Activated CD4-positive, alpha-beta memory T cell treated with anti-CD3 and anti-CD28 coated beads, Interleukin-2, amount 10 ng/mL, durations not matched to agents 7 days and 5 days (primary cell): Measurements from ENCODE around the gene THADA. TPM values are rescaled to one million over a fixed set of nuclear protein-coding genes. Genes with fewer than 3 reads are reported as not detected.

Experiments used
- CTCF ChIA-PET: fragments of 350-600 bp; sonication (Branson Sonifier 250); formaldehyde crosslinking; loops from one replicate; lab custom pipeline; 2021; ENCODE audit warnings: antibody characterized with exemption, inconsistent platforms; lab: Charles Lee
- POLR2A ChIA-PET: fragments of 350-600 bp; sonication (Branson Sonifier 250); formaldehyde crosslinking; loops from one replicate; lab custom pipeline; 2021; ENCODE audit warnings: antibody characterized with exemption; lab: Charles Lee
- DNase-seq: peaks from one replicate; pipeline ENCODE4 v3.0.0-alpha.2; 2020
- H3K27ac Mint-ChIP-seq: one replicate; pipeline ENCODE4 v1.8.0; 2021; ENCODE audit warnings: mild to moderate bottlenecking, mixed read lengths
- H3K27me3 Mint-ChIP-seq: one replicate; pipeline ENCODE4 v1.8.0; 2021; ENCODE audit warnings: mixed read lengths
- H3K36me3 Mint-ChIP-seq: one replicate; pipeline ENCODE4 v1.8.0; 2021; ENCODE audit warnings: low read depth, mixed read lengths
- H3K4me1 Mint-ChIP-seq: one replicate; pipeline ENCODE4 v1.8.0; 2021; ENCODE audit warnings: mixed read lengths
- H3K4me3 Mint-ChIP-seq: one replicate; pipeline ENCODE4 v1.8.0; 2021; ENCODE audit warnings: mild to moderate bottlenecking, mixed read lengths
- H3K9me3 Mint-ChIP-seq: one replicate; pipeline ENCODE4 v1.8.0; 2021; ENCODE audit warnings: mixed read lengths
- total RNA-seq, 2 experiments: library from RNA; stranded (reverse); gene quantifications; one replicate each; pipeline ENCODE4 v1.2.3, GENCODE V29; 2021

Gene THADA
- total RNA-seq, 2 experiments from 2014 or later = 21.6 to 25.8 TPM

DNA sequence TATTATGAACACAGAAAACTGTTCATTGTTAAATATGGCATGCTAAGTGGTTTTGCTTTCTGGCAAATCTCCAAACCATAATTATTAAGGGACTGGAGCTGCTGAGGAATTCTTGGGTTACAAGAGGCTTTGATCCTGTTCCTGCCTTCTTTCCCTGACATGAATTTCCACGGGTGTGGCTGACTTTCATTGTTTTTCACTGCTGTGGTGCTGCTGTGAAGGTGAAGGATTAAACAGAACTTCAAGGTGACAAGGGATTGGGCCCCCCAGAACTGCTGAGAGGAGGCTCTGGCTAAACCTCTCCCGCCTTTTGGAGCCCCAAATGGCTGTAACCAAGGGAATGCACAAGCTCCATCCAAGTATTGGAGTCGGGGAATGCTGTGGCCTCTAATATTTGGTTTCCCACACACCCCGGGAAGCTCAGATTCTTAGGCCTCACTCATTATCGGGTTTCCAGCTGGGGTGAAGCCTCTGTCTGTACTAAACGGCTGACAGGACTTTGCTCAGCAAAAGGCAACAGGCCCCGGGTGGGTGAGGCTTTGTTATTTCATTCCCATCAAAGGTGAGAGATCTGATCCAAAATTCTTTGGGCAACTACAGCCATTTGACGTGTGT lies 340.4 kb downstream of the THADA start:
- Mint-ChIP-seq H3K27me3 (no peaks in the 10 kb centered on the region), H3K4me3 (no peak overlapping the region), H3K4me1 (no peaks in the 10 kb centered on the region), H3K27ac (no peak overlapping the region), H3K36me3 (no peaks in the 10 kb centered on the region), H3K9me3 (no peaks in the 10 kb centered on the region)
- ChIA-PET CTCF (no interaction called here), POLR2A (no interaction called here)
- no peak for DNase-seq

DNA sequence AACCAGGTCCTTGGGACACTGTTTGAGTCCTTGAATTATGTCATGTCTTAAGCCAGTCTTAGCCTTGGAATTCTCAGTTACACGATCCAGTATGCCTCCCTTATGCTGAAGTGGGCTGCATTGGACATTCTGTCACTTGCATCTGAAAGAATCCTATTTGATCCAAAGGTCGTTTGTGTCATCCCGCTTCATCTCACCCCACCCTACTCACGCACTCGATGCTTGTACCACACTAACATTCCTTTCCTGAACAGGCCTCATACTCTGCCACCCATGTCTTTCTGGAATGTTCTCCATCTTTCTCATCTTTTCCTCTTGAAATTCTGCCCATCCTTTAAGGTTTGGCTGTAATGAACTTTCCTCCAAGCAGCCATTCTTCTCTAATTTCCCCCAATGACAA lies 341.5 kb downstream of the THADA start:
- no peak for DNase-seq
- no peaks in the 10 kb centered on the region for H3K36me3 Mint-ChIP-seq
- H3K4me1 Mint-ChIP-seq = no peaks in the 10 kb centered on the region
- ChIA-PET CTCF (no interaction called here), POLR2A (no interaction called here)
- no peaks in the 10 kb centered on the region for H3K9me3 Mint-ChIP-seq
- no peak overlapping the region for H3K27ac Mint-ChIP-seq
- H3K27me3 Mint-ChIP-seq = no peaks in the 10 kb centered on the region
- H3K4me3 Mint-ChIP-seq = no peak overlapping the region

DNA sequence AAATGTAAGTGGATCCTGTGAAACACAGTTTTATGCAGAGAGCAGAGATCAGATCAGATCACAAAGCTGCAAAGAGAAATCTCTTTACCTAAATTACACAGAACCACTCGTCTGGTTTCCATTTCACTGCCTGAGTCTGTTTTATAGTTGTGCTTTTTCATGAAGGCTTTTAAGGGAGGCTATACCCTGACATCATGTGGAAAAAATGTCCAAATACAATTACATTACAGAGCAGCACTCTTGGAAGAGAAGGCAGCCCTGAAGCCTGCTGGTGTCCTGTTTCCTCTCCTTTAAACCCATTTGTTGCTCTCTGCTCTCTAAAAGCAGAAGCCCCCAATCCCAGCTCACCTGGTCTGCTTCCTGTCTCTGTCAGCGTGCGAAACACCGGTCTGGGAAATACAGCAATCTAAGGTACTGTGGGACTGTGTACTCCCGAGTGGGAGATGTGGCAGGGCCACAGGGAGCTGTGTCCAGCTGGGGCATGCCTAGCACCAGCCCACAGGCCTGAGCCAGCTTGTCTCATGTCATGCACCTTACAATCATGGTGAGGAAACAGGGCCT lies 344.6 kb downstream of the THADA start:
- H3K27me3 Mint-ChIP-seq = no peaks in the 10 kb centered on the region
- DNase-seq = no peak
- H3K27ac Mint-ChIP-seq = no peak overlapping the region
- CTCF ChIA-PET = interaction anchor here (0.6 to 1.4 kb wide), 2 partner anchors 125 to 139 kb away, joined by 3 to 4 read pairs; no protein-coding TSS in a partner anchor
- H3K9me3 Mint-ChIP-seq = no peaks in the 10 kb centered on the region
- no peak overlapping the region for H3K4me3 Mint-ChIP-seq
- H3K36me3 Mint-ChIP-seq = no peaks in the 10 kb centered on the region
- POLR2A ChIA-PET = no interaction called here
- H3K4me1 Mint-ChIP-seq = no peaks in the 10 kb centered on the region

DNA sequence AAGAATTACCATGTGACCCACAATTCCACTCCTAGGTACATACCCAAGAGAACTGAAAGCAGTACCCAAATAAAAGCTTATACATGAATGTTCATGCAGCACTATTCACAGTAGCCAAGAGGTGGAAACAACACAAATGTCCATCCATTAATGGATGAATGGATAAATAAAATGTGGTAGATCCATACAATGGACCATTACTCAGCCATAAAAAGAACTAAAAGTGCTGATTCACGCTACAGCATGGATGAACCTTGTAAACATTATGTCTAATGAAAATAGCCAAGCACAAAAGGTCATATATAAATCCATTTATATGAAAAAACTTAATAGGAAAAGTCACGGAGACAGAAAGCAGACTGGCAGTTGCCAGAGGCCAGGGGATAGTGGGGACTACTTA lies 345.8 kb downstream of the THADA start:
- H3K9me3 Mint-ChIP-seq = no peaks in the 10 kb centered on the region
- H3K4me3 Mint-ChIP-seq = no peak overlapping the region
- no peaks in the 10 kb centered on the region for H3K4me1 Mint-ChIP-seq
- no peak overlapping the region for H3K27ac Mint-ChIP-seq
- ChIA-PET CTCF (no interaction called here), POLR2A (no interaction called here)
- no peaks in the 10 kb centered on the region for H3K27me3 Mint-ChIP-seq
- no peaks in the 10 kb centered on the region for H3K36me3 Mint-ChIP-seq
- DNase-seq = no peak

DNA sequence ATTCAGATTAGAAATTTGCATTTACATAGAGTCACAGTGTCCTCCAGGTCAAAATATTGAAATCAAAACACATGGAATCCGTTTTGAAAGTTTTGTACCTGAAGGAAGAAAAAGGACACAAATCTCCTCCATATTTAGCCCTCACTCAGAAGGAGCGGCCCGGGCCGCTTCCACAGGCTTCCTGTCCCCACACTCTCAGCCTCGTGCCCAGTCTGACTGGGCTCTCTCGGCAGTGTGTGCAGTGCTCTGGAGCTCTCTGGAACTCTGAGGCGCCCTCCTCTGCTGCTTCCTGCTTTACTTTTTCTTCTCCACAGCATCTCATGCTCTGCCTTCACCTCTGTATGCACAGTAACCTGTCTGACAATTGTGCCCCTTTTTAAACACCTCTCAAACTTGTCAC lies 347.2 kb downstream of the THADA start:
- no peak overlapping the region for H3K4me3 Mint-ChIP-seq
- no peaks in the 10 kb centered on the region for H3K9me3 Mint-ChIP-seq
- H3K36me3 Mint-ChIP-seq = no peaks in the 10 kb centered on the region
- H3K27me3 Mint-ChIP-seq = no peaks in the 10 kb centered on the region
- DNase-seq = no peak
- ChIA-PET CTCF (no interaction called here), POLR2A (no interaction called here)
- no peak overlapping the region for H3K27ac Mint-ChIP-seq
- no peaks in the 10 kb centered on the region for H3K4me1 Mint-ChIP-seq

DNA sequence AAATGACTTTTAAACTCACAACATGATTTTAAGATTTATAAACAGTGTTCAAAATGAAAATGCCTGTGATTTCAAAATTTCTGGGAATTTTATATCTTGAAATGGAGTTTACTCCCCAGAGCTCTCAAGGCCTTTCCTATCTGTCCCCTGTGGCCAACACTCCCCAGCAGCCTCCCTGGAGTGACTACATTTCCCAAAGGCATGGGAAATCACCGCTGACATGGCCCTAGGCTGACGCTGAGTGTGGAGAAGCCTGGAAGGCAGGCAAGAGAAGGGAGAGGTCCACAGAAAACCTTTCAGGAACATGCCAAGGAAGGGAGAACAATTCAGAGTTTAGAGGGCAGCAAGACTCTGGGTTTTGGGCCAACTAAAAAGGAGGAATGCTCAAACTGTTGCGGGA lies 349.2 kb downstream of the THADA start:
- H3K27ac Mint-ChIP-seq = no peak overlapping the region
- no peaks in the 10 kb centered on the region for H3K4me1 Mint-ChIP-seq
- no peak for DNase-seq
- no peak overlapping the region for H3K4me3 Mint-ChIP-seq
- POLR2A ChIA-PET = no interaction called here
- no peaks in the 10 kb centered on the region for H3K9me3 Mint-ChIP-seq
- H3K27me3 Mint-ChIP-seq = no peaks in the 10 kb centered on the region
- H3K36me3 Mint-ChIP-seq = no peaks in the 10 kb centered on the region
- CTCF ChIA-PET = no interaction called here

DNA sequence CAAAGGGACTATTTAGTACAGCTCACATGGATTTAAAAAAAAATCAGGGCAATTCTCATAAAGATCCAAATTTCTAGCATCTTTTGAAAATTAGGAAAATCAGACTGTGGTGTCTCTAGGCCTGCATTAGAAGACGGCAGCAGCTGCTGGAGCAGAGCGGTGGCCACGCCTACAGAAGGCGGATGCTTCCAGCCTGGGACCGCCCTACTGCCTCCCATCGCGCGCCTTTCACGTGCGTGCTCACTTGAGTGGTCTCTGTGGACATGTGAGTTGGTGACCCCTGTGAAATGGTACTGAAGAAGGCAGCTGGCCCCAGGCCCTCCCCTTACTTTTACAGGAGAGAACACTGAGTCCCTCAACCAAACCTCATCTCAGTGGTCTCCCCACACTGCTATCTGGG lies 354.3 kb downstream of the THADA start:
- Mint-ChIP-seq H3K4me1 (peaks cover 8% of the 10 kb centered on the region), H3K36me3 (peaks cover 2% of the 10 kb centered on the region), H3K9me3 (no peaks in the 10 kb centered on the region), H3K27ac (no peak overlapping the region), H3K4me3 (no peak overlapping the region), H3K27me3 (no peaks in the 10 kb centered on the region)
- DNase-seq = no peak
- ChIA-PET CTCF (no interaction called here), POLR2A (interaction anchor here (0.5 kb wide), 1 partner anchor 279 kb away, joined by 4 read pairs; no protein-coding TSS in a partner anchor)

DNA sequence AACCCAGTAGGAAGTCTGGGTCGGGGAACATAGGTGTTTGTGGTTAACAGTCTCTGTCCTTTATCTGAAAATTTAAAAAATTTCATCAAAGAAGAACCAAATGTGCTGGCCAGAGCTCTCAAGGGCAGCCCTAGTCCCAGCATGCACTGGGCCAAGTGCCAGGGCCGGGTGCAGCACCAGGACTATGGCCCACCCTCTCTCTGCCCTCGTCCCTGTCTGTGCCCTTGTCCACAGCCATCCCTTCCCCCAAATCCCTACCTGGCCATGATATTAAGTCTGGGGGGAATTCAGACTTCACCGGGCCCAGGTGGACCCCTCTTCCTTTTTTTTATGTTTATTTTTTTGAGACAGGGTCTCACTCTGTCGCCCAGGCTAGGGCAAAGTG lies 355.1 kb downstream of the THADA start:
- ChIA-PET CTCF (interaction anchor here (1.0 kb wide), 1 partner anchor 12 kb away, joined by 4 read pairs; no protein-coding TSS in a partner anchor), POLR2A (no interaction called here)

DNA sequence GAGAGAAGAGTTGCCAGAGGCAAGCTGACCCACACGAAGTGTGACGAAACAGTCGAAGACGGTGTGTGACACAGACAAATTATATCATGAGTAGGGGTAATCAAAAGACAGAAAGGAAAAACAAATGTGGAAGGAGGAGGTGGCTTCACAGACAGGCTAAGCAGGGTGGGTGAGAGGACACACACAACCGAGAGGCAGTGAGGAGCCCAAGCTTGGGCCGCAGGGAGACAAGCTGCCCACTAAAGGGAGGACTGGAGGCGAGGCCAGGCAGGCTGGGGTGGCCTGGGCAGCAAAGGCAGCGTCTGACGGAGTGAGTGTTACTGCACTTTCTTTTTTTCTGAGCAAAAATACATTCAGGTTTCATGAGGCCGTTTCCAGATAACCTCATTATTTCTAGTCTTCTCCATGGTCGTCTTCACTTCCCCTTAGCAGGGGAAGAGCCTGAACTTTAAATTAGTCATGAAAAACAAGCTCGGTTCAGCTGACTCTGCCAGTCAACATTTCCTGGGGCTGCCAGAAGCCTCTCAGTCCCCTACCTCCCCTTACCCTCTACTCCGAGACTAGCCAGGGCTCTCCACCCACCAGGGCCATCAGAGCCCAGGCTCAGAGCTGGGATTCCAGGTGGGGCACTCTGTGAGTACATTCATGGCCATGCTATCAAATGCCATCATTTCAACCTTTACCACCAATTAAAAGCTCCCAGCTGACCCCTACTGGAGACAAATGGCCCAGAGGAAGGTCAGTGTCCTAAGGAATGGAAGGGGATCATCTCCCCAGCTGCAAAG lies 355.7 kb downstream of the THADA start:
- POLR2A ChIA-PET = no interaction called here
- Mint-ChIP-seq H3K4me3 (no peak overlapping the region), H3K27me3 (no peaks in the 10 kb centered on the region), H3K27ac (no peak overlapping the region), H3K4me1 (peaks cover 8% of the 10 kb centered on the region), H3K36me3 (peaks cover 7% of the 10 kb centered on the region), H3K9me3 (no peaks in the 10 kb centered on the region)
- CTCF ChIA-PET = interaction anchor here (1.0 kb wide), 1 partner anchor 11 kb away, joined by 4 read pairs; no protein-coding TSS in a partner anchor
- no peak for DNase-seq

More for the DNA sequence above, 355.1 kb downstream of the THADA start:
- H3K27ac Mint-ChIP-seq = no peak overlapping the region
- H3K27me3 Mint-ChIP-seq = no peaks in the 10 kb centered on the region
- H3K9me3 Mint-ChIP-seq = no peaks in the 10 kb centered on the region
- DNase-seq = no peak
- H3K36me3 Mint-ChIP-seq = peaks cover 7% of the 10 kb centered on the region
- peaks cover 8% of the 10 kb centered on the region for H3K4me1 Mint-ChIP-seq
- H3K4me3 Mint-ChIP-seq = no peak overlapping the region

DNA sequence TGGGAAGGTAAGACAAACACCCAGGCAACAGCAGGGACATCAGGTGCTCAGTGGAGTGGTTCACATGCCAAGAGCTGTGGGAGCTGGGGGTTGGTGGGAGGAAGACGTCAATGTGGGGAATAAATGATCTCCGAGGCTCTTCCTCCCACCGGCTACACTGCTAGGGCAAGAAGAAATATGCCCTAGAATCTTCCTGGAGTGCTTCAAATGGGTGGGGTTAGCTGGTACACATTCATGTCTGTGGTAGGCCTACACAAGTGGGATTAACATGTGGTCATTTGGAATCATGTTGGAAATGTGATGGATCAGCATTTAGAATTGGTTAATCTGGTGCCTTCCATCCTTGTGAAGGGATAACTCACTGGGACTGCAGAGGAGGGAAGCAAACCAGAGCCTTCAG lies 357.0 kb downstream of the THADA start:
- Mint-ChIP-seq H3K27me3 (no peaks in the 10 kb centered on the region), H3K4me3 (no peak overlapping the region), H3K27ac (no peak overlapping the region), H3K4me1 (peaks cover 8% of the 10 kb centered on the region), H3K9me3 (no peaks in the 10 kb centered on the region), H3K36me3 (peaks cover 7% of the 10 kb centered on the region)
- DNase-seq = no peak
- CTCF ChIA-PET = interaction anchor here (0.6 kb wide), 1 partner anchor 242 kb away, joined by 3 read pairs; no protein-coding TSS in a partner anchor
- POLR2A ChIA-PET = no interaction called here

DNA sequence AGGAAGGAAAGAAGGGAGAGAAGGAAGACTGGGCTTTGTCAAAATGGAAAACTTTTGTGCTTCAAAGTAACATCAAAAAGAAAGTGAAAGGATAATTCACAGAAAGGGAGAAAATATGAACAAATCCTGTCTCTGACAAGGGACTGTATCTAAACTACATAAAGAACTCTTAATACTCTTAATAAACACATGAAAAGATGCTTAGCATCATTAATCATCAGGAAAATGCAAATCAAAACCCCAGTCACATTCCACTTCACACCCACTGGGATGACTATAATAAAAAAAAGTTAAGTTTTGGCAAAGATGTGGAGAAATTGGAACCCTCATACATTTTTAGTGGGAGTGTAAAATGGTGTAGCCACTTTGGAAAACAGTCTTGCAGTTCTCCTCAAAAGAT lies 357.7 kb downstream of the THADA start:
- POLR2A ChIA-PET = no interaction called here
- no peaks in the 10 kb centered on the region for H3K9me3 Mint-ChIP-seq
- H3K27ac Mint-ChIP-seq = no peak overlapping the region
- no peaks in the 10 kb centered on the region for H3K27me3 Mint-ChIP-seq
- CTCF ChIA-PET = interaction anchor here (0.6 kb wide), 1 partner anchor 242 kb away, joined by 3 read pairs; no protein-coding TSS in a partner anchor
- peaks cover 7% of the 10 kb centered on the region for H3K36me3 Mint-ChIP-seq
- H3K4me3 Mint-ChIP-seq = no peak overlapping the region
- no peak for DNase-seq
- peaks cover 8% of the 10 kb centered on the region for H3K4me1 Mint-ChIP-seq

DNA sequence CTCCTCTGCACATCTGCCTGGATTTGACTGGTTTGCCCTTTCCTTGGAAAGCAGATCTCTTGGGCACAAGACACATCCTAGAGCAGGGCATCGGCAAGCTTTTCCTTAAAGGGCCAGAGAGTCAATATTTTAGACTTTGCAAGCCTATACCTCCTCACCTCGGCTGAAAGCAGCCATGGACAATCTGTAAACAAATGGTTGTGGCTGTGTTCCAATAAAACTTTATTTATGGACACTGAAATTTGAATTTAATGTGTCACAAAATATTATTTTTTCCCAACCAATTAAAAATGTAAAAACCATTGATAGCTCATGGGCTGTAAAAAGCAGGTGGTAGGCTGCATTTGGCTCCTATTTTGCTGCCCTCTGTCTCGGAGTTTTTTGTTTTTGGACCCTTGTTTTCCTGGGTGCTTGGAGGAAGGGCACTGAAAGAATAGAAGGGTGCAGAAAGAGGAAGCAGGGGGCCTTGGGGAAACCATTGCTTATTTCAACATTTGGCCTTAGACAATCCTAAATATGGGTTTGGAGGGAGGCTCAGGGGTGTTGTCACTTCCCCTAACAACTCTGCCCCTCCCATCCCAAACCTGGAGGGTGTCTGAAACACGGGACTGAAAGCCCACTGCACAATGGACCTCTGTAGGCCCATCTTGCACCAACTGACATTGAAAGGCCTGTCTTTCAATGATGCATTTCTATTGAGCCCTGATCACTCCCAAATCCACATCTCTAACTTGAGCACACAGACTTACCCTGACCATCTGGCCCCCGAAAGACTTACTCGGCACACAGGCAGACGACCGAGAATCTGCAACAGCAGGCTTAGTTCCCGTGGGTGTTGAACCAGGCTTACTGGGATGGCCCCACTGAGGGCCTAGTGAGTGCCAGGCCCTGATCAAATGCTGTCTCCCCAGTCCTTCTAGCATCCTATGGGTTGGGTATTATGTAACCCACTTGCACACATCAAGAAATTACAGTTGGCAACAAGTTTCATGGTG lies 362.3 kb downstream of the THADA start:
- no peak for DNase-seq
- ChIA-PET POLR2A (no interaction called here), CTCF (interaction anchor here (0.6 to 8.3 kb wide), 3 partner anchors 103 to 268 kb away, joined by 3 to 316 read pairs (median 7); no protein-coding TSS in a partner anchor)
- H3K36me3 Mint-ChIP-seq = peaks cover 21% of the 10 kb centered on the region
- H3K4me1 Mint-ChIP-seq = peaks cover 23% of the 10 kb centered on the region
- no peak overlapping the region for H3K27ac Mint-ChIP-seq
- H3K9me3 Mint-ChIP-seq = no peaks in the 10 kb centered on the region
- H3K27me3 Mint-ChIP-seq = no peaks in the 10 kb centered on the region
- H3K4me3 Mint-ChIP-seq = no peak overlapping the region
